HL-60/S4 treated with retinoic acid at 250 ng/mL for 4 days and 3 days (cell line): Measurements from ENCODE around the gene PABPC1L.

ENCODE experiments used
- in situ Hi-C: fragments of 300-500 bp; cut with MboI; formaldehyde crosslinking; loops from 2 replicates; pipeline ENCODE4 v1.7.0; 2022; ENCODE audit warnings: low sequenced_read_pairs

The PABPC1L gene

GRCh38 chr20:44941120-44941691 lies 31.3 kb downstream of the PABPC1L start:
- in situ Hi-C loops, result no loop called here

GRCh38 chr20:44942264-44942973 lies 32.6 kb downstream of the PABPC1L start:
- in situ Hi-C loops, result no loop called here

GRCh38 chr20:44943828-44944227 lies 34.0 kb downstream of the PABPC1L start:
- in situ Hi-C loops, result no loop called here

- in situ Hi-C loops, result no loop called here
Measured at GRCh38 chr20:44945261-44945660, 35.4 kb downstream of the PABPC1L start.

- in situ Hi-C loops, result no loop called here
Measured at GRCh38 chr20:44946271-44946852, 36.5 kb downstream of the PABPC1L start.

- in situ Hi-C loops, result no loop called here
Measured at GRCh38 chr20:44948107-44948506, 38.2 kb downstream of the PABPC1L start.

- in situ Hi-C loops, result no loop called here
Measured at GRCh38 chr20:44948513-44948912, 38.7 kb downstream of the PABPC1L start.

GRCh38 chr20:44950368-44950767 lies 40.5 kb downstream of the PABPC1L start:
- in situ Hi-C loops, result no loop called here

GRCh38 chr20:44952731-44953130 lies 42.9 kb downstream of the PABPC1L start:
- in situ Hi-C loops, result no loop called here

- in situ Hi-C loops, result no loop called here
Measured at GRCh38 chr20:44954211-44954610, 44.4 kb downstream of the PABPC1L start.

GRCh38 chr20:44955270-44955669 lies 45.4 kb downstream of the PABPC1L start:
- in situ Hi-C loops, result no loop called here

- in situ Hi-C loops, result no loop called here
Measured at GRCh38 chr20:44956410-44956809, 46.5 kb downstream of the PABPC1L start.

GRCh38 chr20:44958276-44958675 lies 48.4 kb downstream of the PABPC1L start:
- in situ Hi-C loops, result no loop called here

- in situ Hi-C loops, result no loop called here
Measured at GRCh38 chr20:44959082-44959637, 49.3 kb downstream of the PABPC1L start.

GRCh38 chr20:44959638-44960102 lies 49.8 kb downstream of the PABPC1L start:
- in situ Hi-C loops, result no loop called here

- in situ Hi-C loops, result no loop called here
Measured at GRCh38 chr20:44960103-44960852, 50.4 kb downstream of the PABPC1L start, which contains the start of gene TOMM34. TOMM34 (minus strand) TSS chr20:44960397; CDS start chr20:44960333, 64 bp downstream.

- in situ Hi-C loops, result no loop called here
Measured at GRCh38 chr20:44961011-44961869, 51.4 kb downstream of the PABPC1L start.

GRCh38 chr20:44961870-44962267 lies 52.0 kb downstream of the PABPC1L start:
- in situ Hi-C loops, result no loop called here

- in situ Hi-C loops, result no loop called here
Measured at GRCh38 chr20:44962483-44962882, 52.6 kb downstream of the PABPC1L start.
